NB4 (cell line): ENCODE results near the gene ABHD14A.

ENCODE experiments used
- CTCF ChIP-seq: IDR thresholded peaks from one replicate; pipeline ENCODE4 v1.5.1; 2012; ENCODE audit warnings: low read depth, low read length
- MYC ChIP-seq: IDR thresholded peaks from 2 replicates; pipeline ENCODE4 v1.6.1; 2011; ENCODE audit warnings: low read depth, low read length
- POLR2A ChIP-seq: IDR thresholded peaks from 2 replicates; pipeline ENCODE4 v1.6.1; 2011; ENCODE audit warnings: mild to moderate bottlenecking; ENCODE audit not compliant: insufficient read length; ENCODE audit errors: extremely low read depth

GRCh38 chr3:51961602-51962569 lies 13.0 kb upstream of the ABHD14A start:
- TF ChIP-seq CTCF (no peak), MYC (no peak), POLR2A (no peak)
